Suprapubic skin (tissue), 4 donors: ENCODE data around the gene CENPA.

ENCODE experiments used
- POLR2A ChIP-seq, 2 donors: fragments of 450-650 bp; IDR thresholded peaks; one replicate each; pipeline ENCODE4 v1.6.1; 2017; ENCODE audit warnings: antibody characterized with exemption in 2 of 2, mild to moderate bottlenecking in 2 of 2, moderate library complexity in 2 of 2
- POLR2AphosphoS5 ChIP-seq, 3 donors: sonication (generic); formaldehyde crosslinking; IDR thresholded peaks; one replicate each; pipeline ENCODE4 v1.6.1; 2017; ENCODE audit warnings: antibody characterized with exemption in 3 of 3
- TF ChIP-seq, protein P1 (sequence below), 2 donors: fragments of 200-600 bp in 1 of 2; fragments of 450-650 bp in 1 of 2; sonication (generic) in 1 of 2; IDR thresholded peaks; one replicate each; pipeline ENCODE4 v1.5.1; 2016 to 2019; ENCODE audit warnings: antibody characterized with exemption in 2 of 2, mild to moderate bottlenecking in 1 of 2, moderate library complexity in 1 of 2

DNA sequence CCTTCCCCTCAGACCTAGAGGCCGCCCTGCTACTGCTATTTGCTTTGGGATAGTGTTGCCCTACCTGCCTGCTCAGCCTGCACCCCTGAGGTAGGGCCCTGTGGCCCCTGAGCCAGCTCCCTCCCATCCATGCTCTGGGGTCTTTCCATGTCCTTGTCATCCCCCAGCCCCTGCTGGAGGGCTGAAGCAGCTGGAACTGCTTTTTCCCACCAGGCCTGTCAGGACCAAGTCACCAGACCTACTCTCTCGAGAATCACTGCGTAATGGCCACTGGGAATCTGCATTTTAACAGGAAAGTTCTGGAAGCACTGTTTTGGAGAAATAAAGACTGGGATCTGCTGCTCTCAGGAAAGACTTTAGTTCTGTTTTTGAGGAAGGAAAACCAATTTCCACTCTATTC, 42.0 kb upstream of the CENPA start:
- TF ChIP-seq, protein P1, sequence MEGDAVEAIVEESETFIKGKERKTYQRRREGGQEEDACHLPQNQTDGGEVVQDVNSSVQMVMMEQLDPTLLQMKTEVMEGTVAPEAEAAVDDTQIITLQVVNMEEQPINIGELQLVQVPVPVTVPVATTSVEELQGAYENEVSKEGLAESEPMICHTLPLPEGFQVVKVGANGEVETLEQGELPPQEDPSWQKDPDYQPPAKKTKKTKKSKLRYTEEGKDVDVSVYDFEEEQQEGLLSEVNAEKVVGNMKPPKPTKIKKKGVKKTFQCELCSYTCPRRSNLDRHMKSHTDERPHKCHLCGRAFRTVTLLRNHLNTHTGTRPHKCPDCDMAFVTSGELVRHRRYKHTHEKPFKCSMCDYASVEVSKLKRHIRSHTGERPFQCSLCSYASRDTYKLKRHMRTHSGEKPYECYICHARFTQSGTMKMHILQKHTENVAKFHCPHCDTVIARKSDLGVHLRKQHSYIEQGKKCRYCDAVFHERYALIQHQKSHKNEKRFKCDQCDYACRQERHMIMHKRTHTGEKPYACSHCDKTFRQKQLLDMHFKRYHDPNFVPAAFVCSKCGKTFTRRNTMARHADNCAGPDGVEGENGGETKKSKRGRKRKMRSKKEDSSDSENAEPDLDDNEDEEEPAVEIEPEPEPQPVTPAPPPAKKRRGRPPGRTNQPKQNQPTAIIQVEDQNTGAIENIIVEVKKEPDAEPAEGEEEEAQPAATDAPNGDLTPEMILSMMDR (IDR thresholded peaks at IDR 0.05): no peak
- TF ChIP-seq POLR2A (IDR thresholded peaks at IDR 0.05) (no peak), POLR2AphosphoS5 (IDR thresholded peaks at IDR 0.05) (no peak)
